Mononuclear cell (primary cell): ENCODE measurements around the gene ST6GALNAC1. TPM values are rescaled to one million over a fixed set of nuclear protein-coding genes. Genes with fewer than 3 reads are reported as not detected.

Source experiments
- H3K27me3 ChIP-seq: 2 replicates; pipeline ENCODE4 v1.6.0; 2011; ENCODE audit warnings: low read length, control low read depth; ENCODE audit not compliant: insufficient read depth
- H3K4me1 ChIP-seq: 2 replicates; pipeline ENCODE4 v1.5.1; 2011; ENCODE audit warnings: mild to moderate bottlenecking, low read length, control low read depth; ENCODE audit not compliant: insufficient read depth
- H3K4me3 ChIP-seq: 2 replicates; pipeline ENCODE4 v1.5.1; 2011; ENCODE audit warnings: mild to moderate bottlenecking, low read length, moderate library complexity
- H3K9me3 ChIP-seq: 2 replicates; pipeline ENCODE4 v1.5.1; 2011; ENCODE audit warnings: low read depth, mild to moderate bottlenecking, control low read depth, low read length
- total RNA-seq: library from RNA; depleted of rRNA; stranded (reverse); fragments of >200 nt; gene quantifications from one replicate; pipeline ENCODE4 v1.2.3, GENCODE V29; 2012

Gene ST6GALNAC1
- total RNA-seq, 1 donor: 4.0 TPM

DNA sequence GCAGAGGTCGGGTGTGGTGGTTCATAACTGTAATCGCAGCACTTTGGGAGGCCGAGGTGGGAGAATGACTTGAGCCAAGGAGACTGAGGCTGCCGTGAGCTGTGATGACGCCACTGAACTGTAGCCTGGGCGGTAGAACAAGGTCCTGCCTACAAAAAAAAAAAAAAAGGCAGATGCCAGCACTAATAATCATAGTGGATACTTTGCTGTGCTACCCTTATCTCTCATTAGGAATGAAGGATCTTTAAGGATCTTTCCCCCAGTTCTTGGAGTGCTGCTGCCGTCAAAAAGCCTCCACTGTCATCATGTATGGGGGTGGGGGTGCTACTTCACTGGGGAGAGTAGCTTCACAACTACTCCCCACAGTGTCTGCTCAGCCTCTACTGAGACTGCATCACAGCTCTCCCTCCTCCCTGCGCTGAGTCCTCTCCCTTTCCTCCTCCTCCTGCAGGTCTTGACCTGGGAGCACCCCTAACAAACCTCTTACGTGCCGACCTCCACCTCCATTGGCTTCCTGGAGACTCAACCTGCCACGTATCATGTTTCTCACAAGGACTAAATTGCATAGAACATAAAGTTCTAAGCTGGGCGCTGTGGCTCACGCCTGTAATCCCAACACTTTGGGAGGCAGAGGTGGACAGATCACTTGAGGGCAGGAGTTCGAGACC, 24.4 kb upstream of the ST6GALNAC1 start:
- H3K4me3 ChIP-seq: no peak overlapping the region
- peaks cover 19% of the 10 kb centered on the region for H3K4me1 ChIP-seq
- no peaks in the 10 kb centered on the region for H3K9me3 ChIP-seq
- no peaks in the 10 kb centered on the region for H3K27me3 ChIP-seq

DNA sequence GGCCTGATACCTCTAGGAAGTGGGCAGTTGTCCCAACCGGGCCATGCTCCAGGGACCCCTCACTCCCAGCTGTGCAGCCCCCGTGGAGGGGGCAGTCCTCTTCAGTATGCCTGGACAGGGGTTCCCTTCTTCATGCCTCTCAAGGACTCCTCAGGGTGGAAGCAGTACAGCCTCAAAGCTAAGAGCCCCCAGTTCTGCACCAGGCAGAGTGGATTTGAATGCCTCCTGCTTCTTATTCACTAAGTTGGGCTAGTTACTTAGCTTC, 23.9 kb upstream of the ST6GALNAC1 start:
- no peaks in the 10 kb centered on the region for H3K9me3 ChIP-seq
- peaks cover 14% of the 10 kb centered on the region for H3K4me1 ChIP-seq
- H3K27me3 ChIP-seq: no peaks in the 10 kb centered on the region
- no peak overlapping the region for H3K4me3 ChIP-seq

DNA sequence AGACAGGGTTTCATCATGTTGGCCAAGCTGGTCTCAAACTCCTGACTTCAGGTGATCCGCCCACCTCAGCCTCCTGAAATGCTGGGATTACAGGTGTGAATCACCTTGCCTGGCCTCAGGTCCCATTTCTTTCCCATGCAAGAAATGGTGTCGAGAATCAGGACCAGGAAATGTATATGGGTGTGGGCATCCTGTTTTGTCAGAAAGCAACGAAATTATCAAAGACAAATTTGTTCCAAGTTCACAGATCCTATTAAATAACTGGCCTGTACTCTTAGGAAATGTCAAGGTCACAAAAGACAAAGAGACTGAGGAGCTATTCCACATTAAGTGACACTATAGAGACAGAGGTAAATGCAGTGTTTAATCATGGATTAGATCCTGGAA, 17.1 kb upstream of the ST6GALNAC1 start:
- peaks cover 28% of the 10 kb centered on the region for H3K4me1 ChIP-seq
- H3K27me3 ChIP-seq: no peaks in the 10 kb centered on the region
- no peaks in the 10 kb centered on the region for H3K9me3 ChIP-seq
- H3K4me3 ChIP-seq: no peak overlapping the region

DNA sequence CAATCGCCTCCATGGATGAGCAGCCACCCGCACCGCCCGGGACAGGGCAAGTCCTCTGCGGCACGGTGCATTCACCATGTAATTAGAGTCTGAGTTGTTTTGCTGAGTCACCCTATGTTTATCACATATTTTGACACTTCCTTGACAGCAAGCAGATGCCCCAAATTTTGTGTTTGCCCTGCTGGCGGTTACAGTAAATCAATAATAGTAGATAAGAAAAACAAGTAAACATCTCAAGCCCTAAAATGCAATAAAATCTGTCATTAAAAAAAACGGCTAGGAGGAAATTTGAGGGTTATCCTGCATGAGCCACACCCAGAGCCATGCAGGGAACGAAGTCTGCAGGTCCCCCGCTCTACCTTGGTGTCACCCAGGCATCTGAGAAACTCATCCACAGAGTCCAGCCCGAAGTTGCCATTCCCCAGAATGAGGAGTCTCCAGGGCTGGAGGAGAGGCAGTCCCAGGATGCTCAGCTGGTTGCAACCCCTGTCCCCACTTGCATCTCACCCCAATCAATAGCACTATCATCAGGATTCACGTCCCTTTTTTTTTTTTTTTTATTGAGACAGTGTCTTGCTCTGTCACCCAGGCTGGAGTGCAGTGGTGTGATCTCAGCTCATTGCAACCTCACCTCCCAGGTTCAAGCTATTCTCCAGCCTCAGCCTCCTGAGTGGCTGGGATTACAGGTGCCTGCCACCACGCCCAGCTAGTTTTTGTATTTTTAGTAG, 16.5 kb upstream of the ST6GALNAC1 start:
- Histone ChIP-seq H3K4me1 (peaks cover 28% of the 10 kb centered on the region), H3K27me3 (no peaks in the 10 kb centered on the region), H3K9me3 (no peaks in the 10 kb centered on the region), H3K4me3 (no peak overlapping the region)

DNA sequence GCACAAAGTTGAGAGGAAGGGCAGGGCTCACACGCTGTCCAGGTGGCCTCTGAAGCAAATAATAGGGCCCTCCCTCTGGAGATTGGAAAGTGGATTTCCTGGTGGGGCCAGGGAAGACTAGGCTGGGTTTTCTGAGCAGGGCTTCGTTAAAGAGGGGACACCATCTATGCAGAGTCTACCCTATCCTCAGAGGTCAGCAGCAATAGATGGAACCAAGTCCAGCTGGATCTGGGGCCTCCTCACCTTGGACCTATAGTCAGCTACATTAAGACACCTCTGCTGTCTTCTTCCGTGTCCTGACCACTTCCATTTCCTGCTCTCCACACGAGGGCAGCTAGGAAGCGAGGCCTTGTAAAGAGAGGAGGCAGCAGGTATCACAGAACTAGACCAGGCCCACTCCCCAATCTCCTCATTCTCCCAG, 14.7 kb upstream of the ST6GALNAC1 start:
- Histone ChIP-seq H3K4me1 (peaks cover 28% of the 10 kb centered on the region), H3K9me3 (no peaks in the 10 kb centered on the region), H3K4me3 (no peak overlapping the region), H3K27me3 (no peaks in the 10 kb centered on the region)

DNA sequence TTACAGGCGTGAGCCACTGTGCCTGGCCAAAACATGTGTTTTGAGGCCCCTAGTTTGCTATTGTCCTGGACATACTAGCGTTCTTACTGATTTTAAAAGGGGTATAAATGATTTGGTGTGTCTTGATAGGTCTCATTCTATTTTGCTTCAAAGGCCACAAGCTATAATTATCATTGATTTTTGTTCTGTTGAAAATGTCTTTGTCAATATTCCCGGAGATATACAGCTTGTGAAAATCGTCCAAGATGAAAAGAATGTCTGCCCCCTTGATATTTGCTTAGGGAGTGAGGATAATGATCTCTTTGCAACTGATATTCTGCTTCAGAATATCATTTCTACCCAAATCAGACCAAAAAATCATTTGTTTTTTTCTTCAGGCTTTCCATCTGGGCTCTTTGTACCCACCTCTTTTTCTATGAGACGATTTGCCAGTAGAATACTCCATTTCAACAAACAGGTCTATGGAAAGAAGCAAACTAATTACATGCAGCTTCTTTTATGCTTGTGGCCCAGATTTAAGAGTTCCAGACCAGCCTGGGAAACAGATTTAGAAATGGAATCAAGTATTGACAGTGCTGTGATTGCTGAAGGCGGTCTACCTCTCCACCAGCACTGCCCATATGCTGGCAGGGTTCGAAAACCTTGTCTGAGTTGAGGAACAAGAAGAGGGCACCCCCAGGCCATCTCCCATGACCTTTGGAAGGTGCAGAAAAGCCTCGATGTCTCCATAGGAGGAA, 14.1 kb upstream of the ST6GALNAC1 start:
- Histone ChIP-seq H3K27me3 (no peaks in the 10 kb centered on the region), H3K9me3 (no peaks in the 10 kb centered on the region), H3K4me3 (no peak overlapping the region), H3K4me1 (peaks cover 28% of the 10 kb centered on the region)

DNA sequence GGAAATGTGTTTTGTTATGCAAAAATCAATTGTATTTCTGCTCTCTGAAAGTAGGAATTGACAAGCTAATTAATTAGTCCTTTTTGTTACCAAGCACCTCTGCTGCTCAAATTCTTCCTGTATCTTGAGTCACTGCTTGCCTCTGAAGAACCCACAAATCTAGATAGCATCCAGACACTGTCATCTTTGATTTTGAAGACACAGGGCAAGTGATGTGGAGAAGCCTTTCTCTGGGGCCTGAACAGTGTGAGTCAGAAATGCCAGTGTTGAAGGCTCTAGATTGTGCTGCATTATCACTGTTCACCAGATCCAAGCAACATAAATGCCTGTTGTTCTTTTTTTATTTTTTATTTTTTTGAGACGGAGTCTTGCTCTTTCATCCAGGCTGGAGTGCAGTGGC, 10.9 kb upstream of the ST6GALNAC1 start:
- H3K9me3 ChIP-seq: no peaks in the 10 kb centered on the region
- no peak overlapping the region for H3K4me3 ChIP-seq
- H3K4me1 ChIP-seq: peaks cover 14% of the 10 kb centered on the region
- H3K27me3 ChIP-seq: no peaks in the 10 kb centered on the region

DNA sequence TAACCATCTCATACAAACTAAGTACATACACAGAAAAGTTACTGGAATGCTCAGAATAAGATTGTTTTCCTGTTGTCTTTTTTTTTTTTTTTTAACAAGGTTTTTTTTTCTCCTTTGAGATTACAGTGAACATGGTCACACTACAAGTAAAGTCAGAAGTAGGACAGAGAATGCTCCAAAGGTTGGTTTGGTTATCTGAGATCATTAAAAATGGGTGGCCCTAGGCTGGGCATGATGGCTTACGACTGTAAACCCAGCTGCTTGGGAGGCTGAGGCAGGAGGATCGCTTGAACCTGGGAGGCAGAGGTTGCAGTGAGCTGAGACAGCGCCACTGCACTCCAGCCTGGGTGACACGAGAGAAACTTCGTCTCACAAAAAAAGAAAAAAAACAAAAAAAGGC, 6.9 kb upstream of the ST6GALNAC1 start:
- peaks cover 3% of the 10 kb centered on the region for H3K27me3 ChIP-seq
- no peak overlapping the region for H3K4me3 ChIP-seq
- H3K4me1 ChIP-seq: no peaks in the 10 kb centered on the region
- no peaks in the 10 kb centered on the region for H3K9me3 ChIP-seq

DNA sequence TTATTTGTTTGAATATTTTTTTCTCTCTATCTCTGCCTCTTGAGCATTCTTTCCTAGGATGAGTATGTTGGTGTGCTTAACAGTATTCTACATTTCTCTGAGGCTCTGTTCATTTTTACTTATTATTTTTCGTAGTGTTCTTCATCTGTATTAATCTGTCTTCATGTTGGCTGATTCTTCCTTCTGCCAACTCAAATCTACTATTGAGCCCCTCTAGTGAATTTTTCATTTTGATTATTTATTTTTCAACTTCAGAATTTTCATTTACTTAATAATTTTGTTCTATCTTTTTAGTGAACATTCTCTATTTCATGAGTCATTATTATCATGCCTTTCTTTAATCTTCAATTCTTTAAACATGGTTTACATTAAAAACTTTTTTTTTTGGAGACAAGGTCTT, 3.2 kb upstream of the ST6GALNAC1 start:
- peaks cover 3% of the 10 kb centered on the region for H3K27me3 ChIP-seq
- H3K9me3 ChIP-seq: no peaks in the 10 kb centered on the region
- H3K4me3 ChIP-seq: no peak overlapping the region
- peaks cover 7% of the 10 kb centered on the region for H3K4me1 ChIP-seq

DNA sequence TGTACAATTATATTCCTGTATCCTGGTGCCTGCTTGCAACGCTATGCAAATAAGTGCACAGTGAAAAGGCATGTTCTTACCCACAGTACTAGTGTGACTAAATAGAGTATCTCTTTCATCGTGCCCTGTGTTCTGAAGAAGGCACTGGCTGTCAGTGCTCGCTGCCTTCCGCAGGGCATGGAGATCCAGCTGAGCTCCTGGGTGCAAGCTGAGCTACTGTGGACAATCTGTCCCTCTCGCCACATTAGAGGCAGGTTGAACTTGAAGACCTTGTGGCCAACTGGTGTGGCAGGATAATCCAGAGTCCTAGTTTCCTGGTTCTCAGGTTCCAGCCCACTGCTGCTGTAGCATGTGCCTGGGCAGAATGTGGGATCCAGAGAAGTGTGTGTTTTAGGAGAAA, 1.9 kb upstream of the ST6GALNAC1 start:
- Histone ChIP-seq H3K9me3 (no peaks in the 10 kb centered on the region), H3K27me3 (peaks cover 3% of the 10 kb centered on the region), H3K4me1 (peaks cover 7% of the 10 kb centered on the region), H3K4me3 (no peak overlapping the region)

DNA sequence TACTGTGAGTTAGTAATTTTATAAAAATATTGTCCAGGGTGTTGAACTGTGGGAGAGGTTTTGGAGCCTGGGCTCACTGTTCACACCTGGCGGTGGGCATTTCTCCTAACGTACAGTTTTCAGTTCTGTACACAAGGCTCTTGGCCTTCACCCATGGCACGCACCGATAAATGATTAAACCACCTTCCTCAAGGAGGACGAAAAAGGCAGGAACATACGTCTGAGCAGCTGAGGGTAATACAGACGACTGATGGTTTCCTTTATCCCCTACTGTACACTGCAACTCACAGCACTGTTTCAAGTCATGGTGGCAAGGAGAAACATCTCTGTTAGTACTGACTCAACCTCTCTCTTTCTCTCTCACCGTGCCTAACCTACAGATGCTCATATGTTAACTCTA, 1.4 kb upstream of the ST6GALNAC1 start:
- H3K9me3 ChIP-seq: no peaks in the 10 kb centered on the region
- no peak overlapping the region for H3K4me3 ChIP-seq
- peaks cover 3% of the 10 kb centered on the region for H3K27me3 ChIP-seq

DNA sequence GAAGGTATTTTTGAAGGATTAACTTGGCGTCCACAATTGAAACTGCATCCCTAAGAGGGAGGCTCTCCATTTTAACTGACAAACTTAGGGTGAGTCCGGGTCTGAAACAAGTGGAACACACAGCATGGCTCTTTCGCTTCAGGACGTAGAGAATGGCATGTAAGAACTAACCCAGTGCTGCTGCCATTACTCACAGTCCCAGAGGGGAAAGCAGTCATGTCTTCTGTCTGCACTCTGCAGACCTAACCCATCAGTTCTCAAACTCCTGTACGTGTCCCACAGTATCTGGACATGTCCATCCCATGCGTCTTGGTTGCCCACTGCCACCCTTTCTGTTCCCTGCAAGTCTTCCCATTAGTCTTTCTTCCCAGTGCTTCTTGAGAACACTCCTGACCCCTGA, 563 bp downstream of the ST6GALNAC1 start:
- Histone ChIP-seq H3K9me3 (no peaks in the 10 kb centered on the region), H3K4me1 (peaks cover 7% of the 10 kb centered on the region), H3K27me3 (peaks cover 3% of the 10 kb centered on the region), H3K4me3 (no peak overlapping the region)

More for the DNA sequence above, 1.4 kb upstream of the ST6GALNAC1 start:
- H3K4me1 ChIP-seq: peaks cover 7% of the 10 kb centered on the region

DNA sequence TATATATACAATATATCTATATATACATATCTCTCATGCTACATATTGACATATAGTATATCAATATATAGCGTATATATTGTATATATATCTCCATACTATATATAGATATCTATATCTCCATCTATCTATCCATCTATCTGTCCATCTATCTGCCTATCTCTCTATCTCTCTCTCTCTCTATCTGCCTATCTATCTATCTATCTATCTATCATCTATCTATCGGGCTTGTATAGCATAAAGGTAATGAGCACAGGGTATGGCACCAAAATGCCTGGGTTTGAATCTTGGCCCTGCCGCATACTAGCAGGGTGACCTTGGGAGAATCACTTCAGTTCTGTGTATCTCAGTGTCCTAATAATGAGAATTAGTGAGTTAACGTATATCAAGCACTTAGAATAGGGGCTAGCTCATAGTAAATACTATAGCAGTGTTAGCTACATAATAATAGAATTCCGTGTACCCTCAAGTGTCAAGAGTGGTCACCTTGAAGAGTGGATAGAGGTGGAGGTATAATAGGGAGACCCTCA, 1.5 kb downstream of the ST6GALNAC1 start:
- H3K27me3 ChIP-seq: peaks cover 3% of the 10 kb centered on the region
- H3K4me3 ChIP-seq: no peak overlapping the region
- no peaks in the 10 kb centered on the region for H3K9me3 ChIP-seq
- peaks cover 7% of the 10 kb centered on the region for H3K4me1 ChIP-seq

DNA sequence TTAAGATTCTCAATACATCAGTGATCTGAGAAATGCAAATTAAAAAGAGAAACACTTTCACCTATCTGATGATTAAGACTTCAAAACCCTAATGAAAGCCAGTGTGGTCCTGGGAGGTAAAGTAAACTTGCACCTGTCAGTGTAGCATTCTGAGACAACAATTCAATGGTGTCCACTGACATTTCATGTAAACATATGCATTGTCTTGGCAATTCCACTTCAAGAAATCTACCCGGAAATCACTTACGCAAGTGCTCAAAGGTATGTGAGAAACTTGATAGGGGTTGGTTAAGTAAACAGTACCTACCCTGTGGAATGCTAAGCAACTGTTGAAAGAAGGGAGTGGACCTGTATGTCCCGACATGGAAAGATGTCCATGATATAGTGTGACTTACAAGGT, 2.1 kb downstream of the ST6GALNAC1 start:
- peaks cover 1% of the 10 kb centered on the region for H3K27me3 ChIP-seq
- no peaks in the 10 kb centered on the region for H3K9me3 ChIP-seq
- H3K4me3 ChIP-seq: no peak overlapping the region
- peaks cover 7% of the 10 kb centered on the region for H3K4me1 ChIP-seq

DNA sequence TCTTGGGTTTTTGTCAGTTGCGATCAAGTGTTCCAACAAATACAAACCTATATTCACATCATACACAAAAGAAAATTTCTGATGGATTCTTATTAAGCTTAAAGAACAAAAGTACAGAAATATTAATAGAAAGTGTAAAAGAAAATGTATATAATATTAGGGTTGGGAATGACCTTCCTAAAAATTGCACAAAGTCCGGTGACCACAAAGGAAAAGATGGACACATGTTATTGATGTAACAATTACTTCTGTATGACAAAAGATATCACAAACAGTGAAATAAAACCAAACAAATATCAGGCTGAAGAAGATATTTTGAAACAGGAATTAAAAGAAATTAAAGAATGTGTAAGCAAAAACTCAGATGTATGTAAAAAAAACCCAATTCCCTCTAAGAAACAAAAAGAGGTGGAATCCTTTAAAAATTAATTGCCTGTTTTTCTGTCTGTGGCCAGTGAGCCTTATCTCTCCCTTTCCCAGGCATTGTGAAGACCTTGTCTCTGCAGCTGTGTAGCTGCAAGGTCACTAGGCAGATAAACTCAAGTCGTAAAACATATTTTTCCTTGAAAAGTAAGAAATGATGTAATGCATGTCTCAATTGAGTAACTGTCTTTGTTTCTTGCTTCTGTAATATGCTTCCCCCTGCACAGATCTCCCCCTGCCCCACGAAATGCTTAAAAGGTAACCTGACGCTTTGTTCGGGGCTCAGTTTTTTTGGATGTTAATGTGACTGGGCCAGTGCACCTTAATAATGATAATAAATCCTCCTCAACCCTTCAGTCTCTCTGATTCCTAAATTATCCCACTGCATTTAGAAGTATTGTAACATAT, 2.8 kb downstream of the ST6GALNAC1 start:
- Histone ChIP-seq H3K4me3 (no peak overlapping the region), H3K4me1 (peaks cover 7% of the 10 kb centered on the region), H3K27me3 (no peaks in the 10 kb centered on the region), H3K9me3 (no peaks in the 10 kb centered on the region)
